ENCODE measurements around the gene SLC45A2. TPM values are rescaled to one million over a fixed set of nuclear protein-coding genes. Genes with fewer than 3 reads are reported as not detected.

SLC45A2 gene
- total and polyA plus RNA-seq, 5 donors: 0.32 to 0.70 TPM; not detected in 3

GRCh38 chr5:33937707-33938506, 46.6 kb downstream of the SLC45A2 start:
- DNase-seq (peak in 2 of 3 donors; percentile 29 to 30), ATAC-seq (no peak)
- H3K4me1 ChIP-seq (ENCODE audit: control insufficient read depth, insufficient read depth, low read length): no peaks in the 10 kb centered on the region
- no peak overlapping the region for H3K4me3 ChIP-seq (ENCODE audit: low read length)
- no peaks in the 10 kb centered on the region for H3K9me3 ChIP-seq (ENCODE audit: control insufficient read depth, low read length)
- no peaks in the 10 kb centered on the region for H3K27me3 ChIP-seq (ENCODE audit: control insufficient read depth, insufficient read depth)
- 20% methylated on average over 54 of the region's 54 CpGs for WGBS
- intact Hi-C loops (cut with DNase I): loop anchor here in 1 of 4 donors (10.0 kb wide), 2 partner anchors 473 to 503 kb away; no protein-coding TSS in a partner anchor
- H3K27ac ChIP-seq (ENCODE audit: low read length): no peak overlapping the region

- H3K4me3 ChIP-seq (ENCODE audit: low read length): no peak overlapping the region
- 29% methylated on average over 54 of the region's 54 CpGs for WGBS
- intact Hi-C loops (cut with DNase I): loop anchor here in 1 of 4 donors (10.0 kb wide), 2 partner anchors 472 to 502 kb away; no protein-coding TSS in a partner anchor
- DNase-seq: peak in 1 of 3 donors; percentile 57
- ATAC-seq: no peak
- no peak overlapping the region for H3K27ac ChIP-seq (ENCODE audit: low read length)
- no peaks in the 10 kb centered on the region for H3K9me3 ChIP-seq (ENCODE audit: control insufficient read depth, low read length)
- no peaks in the 10 kb centered on the region for H3K27me3 ChIP-seq (ENCODE audit: control insufficient read depth, insufficient read depth)
- H3K4me1 ChIP-seq (ENCODE audit: control insufficient read depth, insufficient read depth, low read length): no peaks in the 10 kb centered on the region
These were observed 47.3 kb downstream of the SLC45A2 start for GRCh38 chr5:33937017-33937706.

GRCh38 chr5:33936381-33937016, 48.0 kb downstream of the SLC45A2 start, which contains the start of gene RXFP3:
RXFP3 (plus strand) TSS chr5:33936386; CDS start chr5:33936741, 355 bp downstream.
- H3K27ac ChIP-seq (ENCODE audit: low read length): no peak within 1 kb of the TSS
- peak in 2 of 3 donors; percentile 33 to 42 for DNase-seq
- intact Hi-C loops (cut with DNase I): loop anchor here in 1 of 4 donors (10.0 kb wide), 2 partner anchors 472 to 502 kb away; no protein-coding TSS in a partner anchor
- H3K4me3 ChIP-seq (ENCODE audit: low read length): peak within 1 kb of the TSS; percentile 4
- WGBS: 4% methylated on average over 45 of the region's 45 CpGs
- H3K4me1 ChIP-seq (ENCODE audit: control insufficient read depth, insufficient read depth, low read length): no peaks in the 10 kb centered on the region
- H3K27me3 ChIP-seq (ENCODE audit: control insufficient read depth, insufficient read depth): no peaks in the 10 kb centered on the region
- no peaks in the 10 kb centered on the region for H3K9me3 ChIP-seq (ENCODE audit: control insufficient read depth, low read length)
- ATAC-seq: peak; percentile 48 to 54

- Histone ChIP-seq H3K4me1 (ENCODE audit: control insufficient read depth, insufficient read depth, low read length) (no peaks in the 10 kb centered on the region), H3K27ac (ENCODE audit: low read length) (no peak overlapping the region), H3K27me3 (ENCODE audit: control insufficient read depth, insufficient read depth) (no peaks in the 10 kb centered on the region), H3K9me3 (ENCODE audit: control insufficient read depth, low read length) (no peaks in the 10 kb centered on the region), H3K4me3 (ENCODE audit: low read length) (peak overlapping the region; percentile 4)
- DNase-seq: peak; percentile 68 to 87 (median 80)
- peak; percentile 89 to 91 for ATAC-seq
- intact Hi-C loops (cut with DNase I): loop anchor here in 1 of 4 donors (10.0 kb wide), 2 partner anchors 471 to 501 kb away; no protein-coding TSS in a partner anchor
- WGBS: 2% methylated on average over 30 of the region's 30 CpGs
These were observed 48.5 kb downstream of the SLC45A2 start for GRCh38 chr5:33936004-33936380.

GRCh38 chr5:33934176-33934575, 50.3 kb downstream of the SLC45A2 start:
- ATAC-seq: no peak
- DNase-seq: no peak
- no peaks in the 10 kb centered on the region for H3K27me3 ChIP-seq (ENCODE audit: control insufficient read depth, insufficient read depth)
- WGBS: 81% methylated on average over 1 of the region's 1 CpG
- H3K27ac ChIP-seq (ENCODE audit: low read length): no peak overlapping the region
- intact Hi-C loops (cut with DNase I): loop anchor here in 1 of 4 donors (10.0 kb wide), 2 partner anchors 469 to 499 kb away; no protein-coding TSS in a partner anchor
- no peaks in the 10 kb centered on the region for H3K4me1 ChIP-seq (ENCODE audit: control insufficient read depth, insufficient read depth, low read length)
- H3K4me3 ChIP-seq (ENCODE audit: low read length): no peak overlapping the region
- H3K9me3 ChIP-seq (ENCODE audit: control insufficient read depth, low read length): no peaks in the 10 kb centered on the region

GRCh38 chr5:33933723-33934169, 50.7 kb downstream of the SLC45A2 start:
- no peak for DNase-seq
- no peaks in the 10 kb centered on the region for H3K27me3 ChIP-seq (ENCODE audit: control insufficient read depth, insufficient read depth)
- H3K4me3 ChIP-seq (ENCODE audit: low read length): no peak overlapping the region
- no peaks in the 10 kb centered on the region for H3K9me3 ChIP-seq (ENCODE audit: control insufficient read depth, low read length)
- ATAC-seq: no peak
- H3K27ac ChIP-seq (ENCODE audit: low read length): no peak overlapping the region
- WGBS: 88% methylated on average over 3 of the region's 3 CpGs
- intact Hi-C loops (cut with DNase I): loop anchor here in 1 of 4 donors (10.0 kb wide), 2 partner anchors 469 to 499 kb away; no protein-coding TSS in a partner anchor
- no peaks in the 10 kb centered on the region for H3K4me1 ChIP-seq (ENCODE audit: control insufficient read depth, insufficient read depth, low read length)

- intact Hi-C loops (cut with DNase I): loop anchor here in 1 of 4 donors (10.0 kb wide), 2 partner anchors 466 to 496 kb away; no protein-coding TSS in a partner anchor
- no peak for DNase-seq
- Histone ChIP-seq H3K27me3 (ENCODE audit: control insufficient read depth, insufficient read depth) (no peaks in the 10 kb centered on the region), H3K4me3 (ENCODE audit: low read length) (no peak overlapping the region), H3K4me1 (ENCODE audit: control insufficient read depth, insufficient read depth, low read length) (no peaks in the 10 kb centered on the region), H3K27ac (ENCODE audit: low read length) (no peak overlapping the region), H3K9me3 (ENCODE audit: control insufficient read depth, low read length) (no peaks in the 10 kb centered on the region)
- 74% methylated on average over 5 of the region's 5 CpGs for WGBS
- no peak for ATAC-seq
These were observed 53.4 kb downstream of the SLC45A2 start for GRCh38 chr5:33931136-33931535.

- no peaks in the 10 kb centered on the region for H3K27me3 ChIP-seq (ENCODE audit: control insufficient read depth, insufficient read depth)
- H3K27ac ChIP-seq (ENCODE audit: low read length): no peak overlapping the region
- no peaks in the 10 kb centered on the region for H3K9me3 ChIP-seq (ENCODE audit: control insufficient read depth, low read length)
- ATAC-seq (no peak), DNase-seq (no peak)
- intact Hi-C loops (cut with DNase I): loop anchor here in 1 of 4 donors (10.0 kb wide), 2 partner anchors 465 to 495 kb away; no protein-coding TSS in a partner anchor
- 84% methylated on average over 6 of the region's 6 CpGs for WGBS
- no peaks in the 10 kb centered on the region for H3K4me1 ChIP-seq (ENCODE audit: control insufficient read depth, insufficient read depth, low read length)
- H3K4me3 ChIP-seq (ENCODE audit: low read length): no peak overlapping the region
These were observed 54.4 kb downstream of the SLC45A2 start for GRCh38 chr5:33929925-33930690.

GRCh38 chr5:33928283-33928682, 56.2 kb downstream of the SLC45A2 start:
- H3K4me1 ChIP-seq (ENCODE audit: control insufficient read depth, insufficient read depth, low read length): no peaks in the 10 kb centered on the region
- 75% methylated on average over 2 of the region's 2 CpGs for WGBS
- no peak overlapping the region for H3K27ac ChIP-seq (ENCODE audit: low read length)
- no peak overlapping the region for H3K4me3 ChIP-seq (ENCODE audit: low read length)
- DNase-seq (no peak), ATAC-seq (no peak)
- intact Hi-C loops (cut with DNase I): no loop called here
- H3K9me3 ChIP-seq (ENCODE audit: control insufficient read depth, low read length): no peaks in the 10 kb centered on the region
- H3K27me3 ChIP-seq (ENCODE audit: control insufficient read depth, insufficient read depth): no peaks in the 10 kb centered on the region

GRCh38 chr5:33927685-33928084, 56.8 kb downstream of the SLC45A2 start:
- ATAC-seq (no peak), DNase-seq (no peak)
- Histone ChIP-seq H3K9me3 (ENCODE audit: control insufficient read depth, low read length) (peaks cover 2% of the 10 kb centered on the region), H3K27me3 (ENCODE audit: control insufficient read depth, insufficient read depth) (no peaks in the 10 kb centered on the region), H3K4me3 (ENCODE audit: low read length) (no peak overlapping the region), H3K27ac (ENCODE audit: low read length) (no peak overlapping the region), H3K4me1 (ENCODE audit: control insufficient read depth, insufficient read depth, low read length) (no peaks in the 10 kb centered on the region)
- intact Hi-C loops (cut with DNase I): no loop called here
- WGBS: 53% methylated on average over 4 of the region's 4 CpGs
